HG02852 (cell line): ENCODE measurements around the gene TBC1D22A.

Source experiments
- ATAC-seq: cut with Tn5 transposase; IDR thresholded peaks from one replicate; pipeline ENCODE4 v1.9.1; 2021; ENCODE audit warnings: mild to moderate bottlenecking, moderate library complexity; ENCODE audit not compliant: unreplicated experiment

TBC1D22A gene

DNA sequence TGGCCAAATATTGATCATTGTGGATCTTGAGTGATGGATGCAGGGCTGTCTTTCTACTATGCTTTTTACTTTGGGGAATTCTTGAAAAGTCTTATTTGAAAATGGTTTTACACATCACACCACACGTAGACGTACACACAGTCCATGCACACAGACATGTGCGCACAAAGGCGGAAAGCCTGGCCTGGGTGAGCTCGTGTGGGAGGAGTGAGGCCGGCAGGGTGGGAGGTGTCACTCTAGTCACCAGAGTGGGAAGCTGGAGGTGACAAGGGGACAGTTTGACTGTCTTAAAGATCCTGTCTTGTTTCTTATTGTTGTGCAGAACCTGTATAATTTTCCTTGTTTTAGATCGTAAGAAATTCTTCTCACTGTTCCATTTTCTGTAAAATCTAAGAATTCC lies 326.9 kb downstream of the TBC1D22A start:
- no peak for ATAC-seq

DNA sequence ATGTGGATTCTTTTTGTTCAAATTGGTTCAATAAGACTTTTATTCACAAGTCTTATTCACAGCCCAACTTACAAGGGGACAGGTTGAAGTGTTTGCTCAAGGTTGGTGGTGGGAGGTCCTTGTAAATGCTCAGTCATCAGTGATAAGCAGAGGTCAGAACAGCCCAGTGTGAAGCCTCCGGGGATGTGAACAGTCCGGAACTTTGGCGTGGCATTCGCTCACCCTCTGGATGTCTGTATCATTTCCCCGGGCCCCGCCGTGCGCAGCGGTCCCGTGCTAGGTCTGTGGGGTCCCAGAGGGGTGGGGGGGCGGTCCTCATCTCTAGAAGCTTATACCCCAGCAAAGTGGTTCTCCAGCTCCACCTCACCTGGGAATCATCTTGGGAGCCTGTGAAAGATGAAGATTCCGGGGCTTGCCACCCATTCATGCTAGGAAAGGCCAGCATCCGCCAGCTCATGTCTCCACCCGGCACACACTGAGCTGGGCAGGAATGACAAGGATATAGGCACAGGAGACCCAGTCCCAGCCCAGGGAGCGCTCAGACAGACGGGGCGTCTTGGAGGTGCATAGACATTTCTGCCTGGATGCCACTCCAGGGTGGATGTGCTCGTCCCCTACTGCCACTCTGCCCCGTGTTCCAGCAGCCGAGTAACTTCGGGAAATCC lies 327.5 kb downstream of the TBC1D22A start:
- no peak for ATAC-seq

DNA sequence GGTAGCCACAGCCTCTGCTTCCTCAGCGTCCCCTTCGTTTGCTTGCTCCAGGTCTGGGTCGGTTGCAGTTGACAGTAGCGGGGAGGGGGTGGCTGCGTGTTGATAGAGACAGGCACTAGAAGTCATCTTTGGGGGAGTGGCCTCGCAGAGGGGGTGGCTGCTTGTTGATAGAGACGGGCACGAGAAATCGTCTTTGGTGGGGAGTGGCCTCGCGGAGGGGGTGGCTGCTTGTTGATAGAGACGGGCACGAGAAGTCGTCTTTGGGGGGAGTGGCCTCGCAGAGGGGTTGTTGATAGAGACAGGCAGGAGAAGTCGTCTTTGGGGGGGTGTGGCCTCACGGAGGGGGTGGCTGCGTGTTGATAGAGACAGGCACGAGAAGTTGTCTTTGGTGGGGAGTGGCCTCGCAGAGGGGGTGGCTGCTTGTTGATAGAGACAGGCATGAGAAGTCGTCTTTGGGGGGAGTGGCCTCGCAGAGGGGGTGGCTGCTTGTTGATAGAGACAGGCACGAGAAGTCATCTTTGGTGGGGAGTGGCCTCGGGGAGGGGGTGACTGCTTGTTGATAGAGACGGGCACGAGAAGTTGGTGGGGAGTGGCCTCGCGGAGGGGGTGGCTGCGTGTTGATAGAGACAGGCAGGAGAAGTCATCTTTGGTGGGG lies 328.3 kb downstream of the TBC1D22A start:
- no peak for ATAC-seq

DNA sequence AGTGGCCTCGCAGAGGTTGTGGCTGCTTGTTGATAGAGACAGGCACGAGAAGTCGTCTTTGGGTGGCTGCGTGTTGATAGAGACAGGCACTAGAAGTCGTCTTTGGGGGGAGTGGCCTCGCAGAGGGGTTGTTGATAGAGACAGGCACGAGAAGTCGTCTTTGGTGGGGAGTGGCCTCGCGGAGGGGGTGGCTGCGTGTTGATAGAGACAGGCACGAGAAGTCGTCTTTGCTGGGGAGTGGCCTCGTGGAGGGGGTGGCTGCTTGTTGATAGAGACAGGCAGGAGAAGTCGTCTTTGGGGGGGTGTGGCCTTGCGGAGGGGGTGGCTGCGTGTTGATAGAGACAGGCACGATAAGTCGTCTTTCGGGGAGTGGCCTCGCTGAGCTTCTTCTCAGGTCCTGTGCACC lies 328.8 kb downstream of the TBC1D22A start:
- ATAC-seq = no peak

DNA sequence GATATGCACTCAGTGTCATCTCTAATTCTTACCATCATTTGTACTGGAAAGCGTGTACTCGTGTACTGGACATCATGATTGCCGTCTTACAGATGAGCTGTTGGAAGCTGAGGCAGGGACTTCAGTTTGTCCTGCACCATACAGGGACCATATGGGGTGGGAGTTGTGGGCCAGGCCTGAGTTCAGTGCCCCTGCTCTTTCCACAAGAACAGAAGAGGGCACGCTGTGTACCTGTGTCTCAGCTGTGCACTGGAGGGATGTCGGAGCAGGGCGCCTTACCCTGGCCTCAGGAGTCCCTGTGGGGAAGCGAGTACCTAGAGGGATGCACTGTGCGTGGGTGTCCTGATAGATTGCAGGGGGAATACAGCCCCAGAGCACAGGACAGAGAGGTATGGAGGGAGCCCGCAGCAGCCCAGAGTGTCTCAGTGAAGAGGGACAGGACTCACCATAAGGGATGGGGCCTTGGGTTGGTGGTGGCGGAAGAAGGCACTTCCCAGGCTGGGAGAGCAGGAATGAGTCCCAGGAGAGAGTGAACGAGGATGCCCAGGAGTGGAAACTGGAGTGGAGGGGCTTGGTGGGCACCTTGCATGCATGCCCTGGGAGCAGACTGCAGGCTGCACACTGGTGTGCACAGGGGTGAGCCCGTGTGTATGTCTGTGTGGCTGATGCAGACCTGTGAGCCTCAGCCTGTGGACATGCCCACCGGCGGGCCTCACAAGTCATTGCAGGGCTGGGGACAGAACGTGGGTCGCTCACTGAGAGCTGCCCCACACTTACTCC lies 329.7 kb downstream of the TBC1D22A start:
- no peak for ATAC-seq

DNA sequence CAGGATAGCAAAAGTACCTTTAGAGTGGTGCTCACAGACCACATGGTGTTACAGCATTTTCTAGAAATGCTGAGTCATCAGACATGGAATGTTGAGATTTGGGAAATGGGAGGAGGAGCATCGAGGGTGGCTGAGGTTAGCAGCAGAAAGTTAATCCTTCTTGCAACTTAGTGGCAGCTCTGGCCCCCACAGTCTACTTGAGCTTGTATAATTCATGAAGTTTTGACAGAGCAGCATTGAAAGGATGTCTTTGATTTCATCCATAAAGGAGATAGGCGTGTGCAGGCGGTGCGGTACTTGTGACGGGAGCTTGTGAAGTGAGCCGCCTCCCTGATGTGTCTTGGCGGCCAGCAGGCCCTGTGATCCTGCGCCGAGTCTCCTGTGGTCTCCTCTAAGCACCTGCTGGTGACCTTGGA lies 330.5 kb downstream of the TBC1D22A start:
- ATAC-seq = no peak

DNA sequence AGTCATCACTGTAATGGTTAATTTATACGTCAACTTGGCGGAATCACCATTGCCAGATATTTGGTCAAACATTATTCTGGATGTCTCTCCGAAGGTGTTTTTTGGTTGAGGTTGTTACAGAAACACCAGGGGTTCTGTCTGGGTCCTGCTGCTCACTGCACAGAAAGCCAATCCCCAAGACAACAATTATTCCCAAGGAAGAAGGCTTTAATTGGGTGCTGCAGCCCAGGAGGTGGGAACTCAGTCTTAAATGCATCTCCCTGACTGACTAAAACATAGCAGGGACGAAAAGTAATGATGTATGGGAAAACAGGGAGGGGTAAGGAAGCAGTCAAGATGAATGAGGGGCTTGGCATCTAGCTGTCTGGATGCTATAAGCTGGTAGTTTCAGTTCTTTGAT lies 331.3 kb downstream of the TBC1D22A start:
- no peak for ATAC-seq

DNA sequence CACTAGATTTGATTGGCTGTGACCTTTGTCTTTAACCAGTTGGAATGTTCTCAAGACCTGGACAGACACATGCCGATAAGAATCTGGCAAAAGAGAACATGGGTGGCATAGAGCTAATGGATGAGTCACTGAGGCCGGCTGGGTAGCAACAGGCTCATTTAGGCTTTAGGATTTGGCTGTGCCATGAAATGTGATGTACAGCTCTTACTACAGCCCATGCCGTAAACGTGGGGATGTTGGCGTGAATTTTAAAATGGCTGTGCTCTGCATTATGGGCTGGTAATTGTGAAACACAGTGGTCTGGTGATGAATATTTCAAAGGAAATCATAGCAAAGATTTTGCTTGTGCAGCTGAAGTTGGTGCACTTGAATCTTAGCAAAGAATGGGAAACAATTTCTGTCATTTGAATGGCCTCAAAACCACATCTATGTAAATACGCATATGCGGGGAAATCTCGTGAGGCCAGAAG lies 332.4 kb downstream of the TBC1D22A start:
- no peak for ATAC-seq

DNA sequence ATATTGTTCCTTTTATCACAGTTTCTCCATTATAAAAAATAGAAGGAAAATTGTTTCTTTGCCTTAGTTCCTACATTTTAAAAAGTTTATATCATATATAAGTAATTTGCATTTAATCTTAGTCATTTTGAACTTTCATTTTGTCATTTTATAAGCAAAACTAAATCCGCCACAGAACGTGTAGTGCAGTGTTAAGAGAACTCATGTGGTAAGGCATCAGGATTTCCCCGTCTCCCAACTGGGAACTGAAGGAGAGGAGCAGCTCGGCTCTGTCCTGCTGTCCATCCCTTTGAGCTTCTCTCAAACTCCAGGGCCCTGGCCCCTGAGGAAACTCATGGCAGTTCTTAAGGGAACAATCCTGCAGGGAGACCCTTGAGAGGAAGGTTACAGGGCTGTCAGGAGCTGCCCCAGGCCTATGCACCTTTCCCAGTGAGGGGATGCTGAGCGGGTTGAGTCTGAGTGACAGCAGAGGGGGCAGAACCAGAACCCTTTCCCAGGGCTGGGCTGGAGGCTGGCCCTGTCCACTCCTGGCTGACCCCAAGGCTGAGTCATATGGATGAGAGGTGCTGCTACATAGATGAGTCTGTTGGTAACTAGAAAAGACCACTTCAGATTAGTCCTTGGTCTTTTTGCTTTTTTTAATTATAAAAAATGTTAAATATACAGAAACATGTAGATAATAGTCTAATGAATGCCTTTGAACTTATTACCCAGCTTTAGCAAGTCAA lies 333.1 kb downstream of the TBC1D22A start:
- ATAC-seq = no peak

DNA sequence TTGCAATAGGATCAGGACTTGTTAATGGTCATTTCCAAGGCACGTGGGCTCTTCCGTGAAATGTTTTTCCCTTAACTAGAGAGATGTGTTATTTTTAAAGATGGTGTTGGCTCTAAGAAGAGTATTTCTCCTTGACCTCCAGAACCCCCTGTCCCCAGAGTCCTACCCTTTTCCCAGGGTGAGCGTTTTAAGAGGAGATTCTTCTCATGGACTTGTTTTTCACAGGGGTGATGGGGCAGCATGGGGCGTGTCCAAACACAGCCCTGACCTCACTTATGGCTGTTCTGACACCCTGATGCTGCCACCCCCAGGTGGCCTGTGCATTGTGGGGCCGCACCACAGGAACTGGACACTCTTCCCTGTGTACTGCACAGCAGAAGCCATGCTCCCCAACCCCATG lies 335.7 kb downstream of the TBC1D22A start:
- no peak for ATAC-seq

DNA sequence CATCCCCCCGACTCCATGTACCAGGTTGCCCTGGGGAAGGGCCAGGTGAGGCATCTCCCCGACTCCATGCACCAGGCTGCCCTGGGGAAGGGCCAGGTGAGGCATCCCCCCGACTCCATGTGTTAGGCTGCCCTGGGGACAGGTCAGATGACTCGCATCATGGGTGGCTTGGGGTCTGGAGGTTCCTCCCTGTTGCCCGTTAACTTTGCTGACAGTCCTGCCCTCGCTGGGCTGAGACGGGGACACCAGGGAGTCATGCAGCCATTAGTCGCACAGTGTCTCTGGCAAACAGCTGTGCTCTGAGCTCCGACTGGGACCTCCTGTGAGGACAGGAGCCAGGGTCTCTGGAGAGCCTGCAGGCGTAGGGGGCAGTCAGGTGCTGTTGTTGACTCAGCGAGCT lies 336.1 kb downstream of the TBC1D22A start:
- no peak for ATAC-seq

DNA sequence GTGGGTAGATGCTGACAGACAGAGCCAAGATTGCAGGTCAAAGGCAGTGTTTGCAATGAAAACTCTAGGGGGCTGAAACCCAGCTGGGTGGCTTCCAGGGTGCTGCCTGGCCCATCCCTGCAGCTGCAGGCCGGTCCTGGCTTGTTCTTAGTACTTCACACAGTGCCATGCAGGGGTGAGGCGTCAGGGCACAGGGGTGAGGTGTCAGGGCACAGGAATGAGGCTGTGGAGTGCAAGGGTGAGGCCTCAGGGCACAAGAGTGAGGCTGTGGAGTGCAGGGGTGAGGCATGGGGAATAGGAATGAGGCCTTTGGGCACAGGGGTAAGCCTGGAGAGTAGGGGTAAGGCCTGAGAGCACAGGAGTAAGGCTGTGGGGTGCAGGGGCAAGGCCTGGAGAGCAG lies 337.6 kb downstream of the TBC1D22A start:
- no peak for ATAC-seq

DNA sequence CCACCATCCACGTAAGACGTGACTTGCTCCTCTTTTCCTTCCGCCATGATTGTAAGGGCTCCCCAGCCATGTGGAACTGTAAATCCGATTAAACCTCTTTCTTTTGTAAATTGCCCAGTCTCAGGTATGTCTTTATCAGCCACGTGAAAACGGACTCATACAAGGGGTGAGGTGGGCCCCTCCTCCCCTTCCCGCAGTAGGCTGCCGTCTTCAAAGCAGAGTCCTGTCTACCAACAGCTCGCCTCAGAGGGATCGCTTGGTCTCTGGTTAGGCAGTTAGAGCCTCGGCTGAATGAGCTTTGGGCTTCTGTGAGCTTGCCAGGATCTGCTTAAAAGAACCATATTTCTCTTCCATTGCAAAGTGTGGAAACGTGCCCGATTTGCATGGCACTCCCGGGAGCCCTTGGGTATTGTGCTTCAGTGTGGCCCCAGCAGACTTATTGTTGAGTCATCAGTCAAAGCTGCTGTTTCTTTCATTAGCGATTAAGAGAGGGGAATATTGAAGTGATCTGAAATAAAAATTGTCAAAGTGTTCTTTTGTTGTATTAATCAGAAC lies 338.3 kb downstream of the TBC1D22A start:
- no peak for ATAC-seq

DNA sequence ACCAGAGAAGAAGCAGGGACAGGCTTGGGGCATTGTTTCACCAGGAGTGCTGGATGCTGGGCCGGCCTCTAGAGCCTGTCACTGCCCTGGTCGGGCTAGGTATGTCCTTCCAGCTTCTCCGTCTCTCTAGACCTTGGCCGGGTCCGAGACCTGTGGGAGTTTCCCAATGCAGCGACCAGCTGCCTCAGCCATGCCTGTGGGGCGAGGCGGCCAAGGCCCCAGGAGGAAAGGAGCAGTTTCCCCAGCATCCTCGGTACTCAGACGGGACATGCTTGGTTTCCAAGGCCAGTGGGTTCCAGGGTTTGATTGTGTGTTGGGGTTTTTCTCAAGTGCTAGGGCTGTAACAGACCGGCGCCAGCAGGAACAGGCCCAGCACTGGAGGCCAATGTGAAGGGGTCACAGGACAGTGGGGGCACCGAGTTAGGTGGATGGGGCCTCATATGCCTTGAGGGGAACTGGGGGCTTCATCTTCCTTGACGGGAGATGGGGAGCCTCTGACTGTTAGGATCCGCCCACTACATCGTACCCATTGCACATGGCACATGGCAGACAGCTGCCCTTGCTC lies 339.0 kb downstream of the TBC1D22A start:
- ATAC-seq = no peak

DNA sequence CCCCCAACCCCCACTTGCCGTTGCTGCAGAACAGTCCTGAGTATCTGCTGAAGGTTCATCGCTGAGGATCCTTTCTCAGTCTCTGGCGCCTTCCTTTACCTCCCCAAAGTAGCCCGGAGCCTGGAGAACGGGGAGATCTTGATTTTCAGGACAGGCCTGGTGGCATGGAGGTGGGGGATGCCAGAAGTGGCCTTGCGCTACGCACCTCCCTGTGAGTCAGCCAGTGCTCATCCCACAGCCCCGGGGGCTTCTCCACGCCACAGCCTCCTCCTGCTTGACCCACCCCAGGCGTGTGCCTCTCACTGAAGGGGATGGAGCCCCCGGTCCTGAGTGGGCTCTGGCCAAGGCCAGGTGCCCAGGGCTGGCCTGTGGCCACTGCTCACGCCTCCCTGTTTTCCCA lies 339.6 kb downstream of the TBC1D22A start:
- no peak for ATAC-seq

DNA sequence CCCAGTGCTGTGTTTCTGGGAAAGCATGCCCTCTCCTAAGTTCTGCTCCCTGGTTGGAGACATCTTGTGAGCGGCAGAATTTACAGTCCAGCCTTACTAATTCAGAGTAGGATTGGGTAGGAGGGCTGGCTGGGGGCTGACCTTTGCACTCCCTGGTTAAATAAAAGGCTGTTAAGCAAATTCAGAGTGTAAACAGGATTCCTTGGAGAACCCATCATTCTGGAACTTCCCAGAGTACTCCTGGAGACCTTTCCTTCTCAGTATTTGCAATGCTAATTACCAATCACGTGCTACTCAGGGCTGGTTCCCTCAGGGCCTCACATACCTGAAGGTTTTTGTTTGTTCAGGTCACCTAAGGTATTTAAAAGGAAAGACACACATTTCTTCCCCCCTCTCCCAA lies 340.2 kb downstream of the TBC1D22A start:
- ATAC-seq = no peak

DNA sequence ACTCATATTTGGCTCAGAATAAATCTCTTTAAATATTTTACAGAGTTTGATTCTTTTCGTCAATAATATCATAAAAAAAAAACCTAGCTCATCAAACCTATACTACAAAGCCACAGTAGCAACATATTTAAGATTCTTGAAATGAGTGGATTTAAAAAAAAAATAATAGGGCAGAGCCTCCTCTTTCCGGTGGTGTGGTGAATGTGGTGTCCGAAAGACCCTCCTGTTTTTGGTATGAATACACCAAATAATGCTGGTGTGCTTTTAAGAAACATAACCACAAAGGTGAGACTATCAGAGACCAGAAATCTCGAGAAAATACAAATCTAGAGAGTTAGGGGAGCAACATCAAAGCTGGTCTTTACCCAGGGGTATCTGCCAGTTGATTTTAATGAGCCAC lies 342.6 kb downstream of the TBC1D22A start:
- no peak for ATAC-seq

DNA sequence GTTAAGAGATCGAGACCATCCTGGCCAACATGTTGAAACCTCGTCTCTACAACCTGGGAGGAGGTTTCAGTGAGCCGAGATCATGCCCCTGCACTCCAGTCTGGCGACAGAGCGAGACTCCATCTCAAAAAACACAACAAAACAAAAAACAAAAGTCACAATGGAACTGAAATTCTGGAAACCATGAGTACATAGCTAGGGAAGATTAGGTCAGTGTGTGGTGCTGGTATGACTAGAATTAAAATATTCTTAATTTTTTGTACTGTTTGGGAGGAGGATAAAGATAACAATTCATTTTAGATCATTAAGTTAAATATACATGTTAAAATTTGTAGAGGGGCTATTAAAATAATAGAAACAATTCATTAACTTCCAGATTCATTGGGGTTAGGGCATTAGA lies 344.4 kb downstream of the TBC1D22A start:
- no peak for ATAC-seq

DNA sequence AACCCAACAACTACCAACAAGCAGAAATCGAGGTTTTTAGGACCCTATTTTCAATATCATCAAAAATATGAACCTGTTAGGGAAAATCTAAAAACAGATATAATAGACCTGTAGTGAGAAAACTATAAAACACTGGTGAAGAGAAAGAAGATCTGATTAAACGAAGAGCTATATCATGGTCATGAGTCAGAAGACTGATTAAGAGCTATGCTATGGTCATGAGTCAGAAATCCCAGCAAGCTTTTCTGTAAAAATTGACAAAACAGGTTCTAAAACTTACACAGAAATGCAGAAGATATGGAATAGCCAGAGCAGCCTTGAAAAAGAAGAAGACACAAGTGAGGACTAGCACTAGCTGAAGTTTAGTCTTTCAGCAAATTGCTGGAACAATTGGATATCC lies 345.0 kb downstream of the TBC1D22A start:
- no peak for ATAC-seq

DNA sequence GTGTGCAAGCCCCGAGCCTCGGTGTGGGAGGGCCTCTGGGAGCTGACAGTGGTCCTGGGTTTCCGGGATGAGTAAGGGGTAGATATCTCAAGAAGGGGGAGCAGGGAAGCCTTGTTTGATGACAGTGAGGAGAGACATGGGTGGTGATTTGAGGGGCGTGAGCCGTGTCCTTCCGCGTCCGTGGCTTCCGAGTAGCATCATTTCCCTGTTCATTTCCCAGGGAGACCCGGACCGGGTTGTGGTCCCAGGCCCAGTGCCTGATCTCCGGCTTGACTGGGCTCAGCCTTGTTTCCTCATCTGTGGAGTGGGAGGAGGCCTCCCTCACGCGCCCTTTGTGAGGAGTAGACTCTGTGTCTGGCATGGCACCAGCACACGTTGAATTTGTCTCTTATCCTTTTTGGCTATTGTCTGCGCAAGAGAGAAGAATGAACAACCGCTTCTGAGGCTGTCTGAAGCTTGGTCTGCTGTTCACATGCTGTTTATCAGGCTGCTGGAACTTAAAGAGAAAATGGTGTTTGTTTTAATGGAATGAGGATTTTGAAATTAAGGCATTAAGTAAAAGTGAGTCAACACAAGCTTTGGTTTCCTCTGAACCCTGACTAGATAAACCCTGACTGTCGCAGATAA lies 348.5 kb downstream of the TBC1D22A start:
- ATAC-seq = no peak
